ENCODE measurements around the gene CFAP46.
"Not testable (repeated sequence)": the region's sequence is repeated elsewhere in the genome, so short reads cannot be mapped to it uniquely, and the experiment has no call there.

The CFAP46 gene

DNA sequence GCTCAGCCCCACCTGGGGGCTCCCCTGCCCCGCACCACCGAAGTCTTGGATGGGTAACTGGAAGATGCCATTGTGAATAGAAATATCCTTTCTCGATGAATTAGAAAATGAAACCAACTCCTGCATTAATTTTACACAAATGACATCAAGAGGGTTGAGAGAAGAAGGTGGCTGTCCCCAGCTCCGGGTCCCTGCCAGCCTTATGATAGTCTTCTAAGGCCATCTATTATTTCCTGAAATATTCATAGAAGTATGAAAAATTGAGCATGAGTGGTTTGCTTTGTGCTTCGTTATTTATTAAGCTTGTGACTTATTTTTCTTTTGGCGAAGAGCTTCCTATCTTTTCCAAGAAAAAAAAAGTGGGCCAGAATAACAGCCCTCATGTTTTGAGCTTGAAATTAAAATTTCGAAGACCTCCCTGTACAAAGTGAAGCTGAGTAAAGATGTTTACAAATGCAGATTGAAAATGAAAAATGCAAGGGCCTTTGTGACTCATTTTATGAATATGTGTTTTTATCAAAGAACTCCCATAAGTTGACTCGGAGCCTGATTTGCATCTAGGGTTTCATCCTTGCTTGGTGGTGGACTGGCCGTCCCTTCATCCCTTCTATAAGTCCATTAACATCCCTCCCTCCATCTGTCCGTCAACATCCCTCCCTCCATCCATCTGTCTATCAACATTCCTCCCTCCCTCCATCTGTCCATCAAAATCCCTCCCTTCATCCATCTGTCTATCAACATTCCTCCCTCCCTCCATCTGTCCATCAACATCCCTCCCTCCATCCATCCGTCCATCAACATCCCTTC is 20.5 kb upstream of the CFAP46 start:
- DNase-seq = no peak

DNA sequence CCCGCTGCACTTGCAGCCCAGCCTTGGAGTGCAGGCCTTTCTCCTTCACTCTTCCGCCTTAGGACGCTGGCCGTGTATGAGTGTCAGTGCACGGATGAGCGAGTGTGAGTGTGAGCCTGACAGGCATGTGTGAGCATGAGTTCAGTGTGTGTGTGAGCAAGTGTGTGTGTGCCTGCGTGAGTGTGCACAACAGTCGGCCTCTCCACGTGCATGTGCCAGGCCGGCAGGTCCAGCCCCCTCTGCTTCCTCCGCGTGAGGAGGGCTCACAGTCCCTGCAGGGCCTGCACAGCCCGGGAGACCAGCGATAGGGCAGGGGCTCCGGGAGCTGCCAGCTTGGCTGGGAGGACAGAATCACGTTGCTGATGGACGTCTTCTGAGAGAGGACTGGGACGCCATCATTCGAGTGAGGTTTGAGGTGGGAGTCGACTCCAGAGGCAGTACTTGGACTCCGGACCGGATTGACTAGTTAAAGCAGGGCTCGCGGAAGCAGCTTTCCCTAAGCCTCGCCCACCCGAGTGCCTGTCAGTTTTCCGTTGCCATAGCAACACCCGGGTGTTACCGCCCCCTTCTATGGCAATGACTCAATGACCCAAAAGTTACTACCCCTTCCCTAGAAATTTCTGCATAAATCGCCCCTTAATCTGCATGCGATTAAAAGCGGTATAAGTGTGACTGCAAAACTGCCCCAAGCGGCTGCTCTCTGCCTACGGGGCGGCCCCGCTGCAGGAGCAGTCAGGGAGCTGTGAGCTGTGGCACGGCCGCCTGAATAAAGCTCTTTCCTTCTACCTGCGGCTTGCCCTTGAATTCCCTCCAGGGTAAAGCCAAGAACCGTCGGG is 19.6 kb upstream of the CFAP46 start:
- DNase-seq = no peak

- no peak for DNase-seq
Measured at GRCh38 chr10:132961420-132961786, 19.0 kb upstream of the CFAP46 start.

DNA sequence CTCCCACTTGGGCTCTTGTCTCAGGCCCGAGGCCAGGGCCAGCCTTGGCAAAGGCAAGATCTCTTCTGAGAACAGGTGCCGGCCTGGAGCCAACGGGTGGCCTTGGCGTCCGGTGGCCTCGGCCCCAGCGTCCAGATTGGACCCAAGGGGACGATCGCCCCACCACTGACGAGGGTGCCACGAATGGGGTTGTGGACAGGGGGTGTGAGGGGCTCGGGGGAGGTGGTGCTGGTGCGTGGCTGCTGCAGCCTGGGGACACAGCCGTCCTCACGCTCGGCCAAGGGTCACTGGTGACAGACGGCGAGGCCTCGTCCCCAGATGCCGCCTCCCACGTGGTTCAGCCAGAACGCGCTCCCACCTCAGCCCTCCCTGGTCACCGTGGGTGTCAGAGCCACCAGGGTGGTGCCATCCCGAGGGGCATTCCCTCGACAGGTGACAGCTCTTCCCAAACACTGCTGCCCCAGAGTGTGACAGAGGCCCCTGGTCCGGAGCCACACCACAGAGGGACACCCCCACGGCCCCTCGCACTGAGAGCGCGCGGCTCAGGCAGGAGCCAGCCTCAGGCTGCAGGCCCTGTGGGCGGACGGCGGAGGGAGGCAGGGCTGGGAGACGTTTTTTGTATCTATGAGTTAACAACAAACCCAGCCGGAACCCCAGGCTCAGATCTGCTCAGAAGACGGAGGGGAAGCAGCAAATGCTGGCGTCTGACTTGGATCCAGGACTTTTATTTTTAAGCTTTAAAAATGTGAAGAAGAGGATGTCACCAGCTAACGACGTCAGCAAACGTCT is 18.5 kb upstream of the CFAP46 start:
- DNase-seq = no peak

DNA sequence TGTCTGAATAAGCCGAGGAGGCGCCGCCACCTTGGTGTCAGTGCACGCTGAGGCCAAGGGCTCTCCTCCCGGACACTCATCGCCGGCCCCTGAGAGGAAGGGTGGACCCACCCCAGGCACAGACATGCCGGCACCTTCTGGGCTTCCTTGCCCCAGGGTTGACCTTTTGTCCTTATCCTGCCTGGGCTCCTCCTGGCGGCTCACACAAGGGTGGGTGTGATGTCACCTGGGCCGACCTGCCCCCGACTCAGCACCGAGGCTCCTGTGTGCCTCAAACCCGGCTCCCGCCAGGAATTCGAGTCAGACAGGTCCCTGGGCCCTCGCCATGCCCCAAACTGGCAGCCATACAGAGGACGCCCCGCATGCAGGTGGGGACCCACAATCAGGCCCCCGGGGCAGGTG is 17.7 kb upstream of the CFAP46 start:
- no peak for DNase-seq

DNA sequence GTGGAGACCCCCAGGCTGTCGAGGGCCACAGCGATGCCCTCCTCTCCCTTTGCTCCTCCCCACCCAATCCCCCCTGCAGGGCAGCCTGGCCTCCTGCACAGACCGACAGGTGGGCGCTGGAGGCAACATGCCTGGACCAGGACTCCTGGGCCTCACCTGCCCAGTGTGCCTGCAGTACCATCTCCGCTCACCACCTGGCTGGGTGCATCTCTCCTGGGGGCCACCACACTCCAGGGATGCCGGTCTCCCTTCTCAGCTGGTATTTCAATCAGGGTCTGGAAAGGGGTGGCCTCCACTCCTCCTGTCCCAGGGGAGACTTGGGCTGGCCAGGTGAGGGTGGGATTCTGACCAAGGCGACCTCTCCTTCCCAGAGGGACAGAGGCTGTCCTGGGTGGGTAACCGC is 17.2 kb upstream of the CFAP46 start:
- no peak for DNase-seq

DNA sequence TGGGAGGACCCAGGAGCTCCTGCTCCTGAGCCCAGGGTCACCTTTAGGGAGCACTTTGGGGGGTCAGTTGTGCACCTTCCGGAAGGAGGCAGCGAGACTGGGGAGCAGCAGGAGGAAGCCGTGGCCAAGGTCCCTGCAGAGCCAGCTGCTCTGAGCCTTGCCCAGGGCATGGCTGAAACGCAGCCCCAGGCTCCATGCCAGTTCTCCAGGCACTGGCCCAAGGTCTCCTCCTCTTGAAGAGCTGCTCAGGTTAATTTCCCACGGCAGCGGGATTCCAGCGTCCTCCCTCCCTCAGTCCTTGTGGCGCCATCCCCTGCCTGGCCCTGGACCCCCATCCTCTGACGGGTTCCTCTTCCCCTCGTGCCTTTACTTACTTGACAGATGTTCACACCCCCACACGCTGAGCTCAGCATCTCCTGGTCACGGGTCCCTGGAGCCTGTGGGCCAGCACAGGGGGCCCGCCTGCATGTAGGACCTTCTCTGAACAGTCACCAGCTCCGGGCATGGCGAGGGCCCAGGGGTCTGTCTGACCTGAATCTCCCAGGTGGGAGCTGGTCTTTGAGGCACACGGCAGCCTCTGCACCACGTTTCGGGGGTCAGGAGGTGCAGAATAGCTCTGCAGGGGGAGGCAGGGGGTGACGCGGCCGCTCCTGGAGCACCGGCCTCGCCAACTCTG is 16.7 kb upstream of the CFAP46 start:
- no peak for DNase-seq

DNA sequence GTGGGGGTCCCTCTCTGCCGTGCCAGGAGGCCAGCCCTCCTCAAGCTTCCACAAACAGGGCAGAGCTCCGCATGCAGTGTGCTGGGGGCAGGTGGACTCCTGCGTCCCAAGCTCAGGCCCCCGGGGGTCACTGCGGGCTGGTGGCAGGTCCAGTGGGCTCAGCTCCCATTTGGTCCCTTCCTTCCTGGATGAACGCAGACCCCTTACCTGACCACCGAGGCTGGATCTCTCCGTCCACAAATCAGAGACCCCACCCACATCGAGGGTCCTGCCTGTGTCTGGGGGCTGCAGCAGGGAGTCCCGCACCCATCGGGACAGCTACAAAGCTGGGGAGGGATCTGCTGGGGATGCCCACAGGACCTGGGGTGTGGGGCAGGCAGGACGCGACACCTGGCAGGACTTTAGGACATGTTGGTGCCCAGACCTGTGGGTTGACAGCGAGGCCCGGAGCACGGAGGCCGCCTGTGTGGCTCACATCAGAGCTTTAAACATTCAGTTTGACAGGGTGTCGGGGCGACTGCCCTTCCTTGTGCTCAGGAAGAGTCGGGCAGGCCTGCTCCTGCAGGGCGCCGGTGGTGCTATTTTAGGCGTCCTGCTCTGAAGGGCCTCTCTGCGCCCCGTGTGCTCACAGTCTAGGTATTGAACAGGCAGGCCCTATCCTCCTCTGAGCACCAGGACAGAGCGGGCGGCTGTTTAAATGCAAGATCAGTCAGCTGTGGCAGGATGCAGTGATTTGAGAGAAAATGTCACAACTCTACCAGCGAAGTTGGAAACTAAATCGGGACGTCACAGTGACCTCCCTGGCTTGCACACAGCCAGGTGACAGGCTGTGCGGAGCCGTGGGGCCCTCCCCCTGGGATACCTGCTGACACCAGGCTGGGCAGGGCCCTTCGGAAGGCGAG is 15.9 kb upstream of the CFAP46 start:
- no peak for DNase-seq

- DNase-seq = no peak
Measured at GRCh38 chr10:132957131-132957530, 14.8 kb upstream of the CFAP46 start.

DNA sequence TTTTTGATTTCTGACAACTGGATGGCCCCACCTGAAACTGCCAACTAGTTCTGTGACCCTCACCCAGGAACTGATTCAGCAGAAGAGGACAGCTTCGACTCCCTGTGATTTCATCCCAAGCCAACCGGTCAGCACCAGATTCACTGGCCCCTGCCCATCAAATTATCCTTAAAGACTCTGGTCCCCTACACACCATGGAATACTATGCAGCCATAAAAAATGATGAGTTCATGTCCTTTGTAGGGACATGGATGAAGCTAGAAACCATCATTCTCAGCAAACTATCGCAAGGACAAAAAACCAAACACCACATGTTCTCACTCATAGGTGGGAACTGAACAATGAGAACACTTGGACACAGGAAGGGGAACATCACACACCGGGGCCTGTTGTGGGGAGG is 13.9 kb upstream of the CFAP46 start:
- DNase-seq = not testable (repeated sequence)

- DNase-seq = no peak
Measured at GRCh38 chr10:132955479-132955878, 13.1 kb upstream of the CFAP46 start.

DNA sequence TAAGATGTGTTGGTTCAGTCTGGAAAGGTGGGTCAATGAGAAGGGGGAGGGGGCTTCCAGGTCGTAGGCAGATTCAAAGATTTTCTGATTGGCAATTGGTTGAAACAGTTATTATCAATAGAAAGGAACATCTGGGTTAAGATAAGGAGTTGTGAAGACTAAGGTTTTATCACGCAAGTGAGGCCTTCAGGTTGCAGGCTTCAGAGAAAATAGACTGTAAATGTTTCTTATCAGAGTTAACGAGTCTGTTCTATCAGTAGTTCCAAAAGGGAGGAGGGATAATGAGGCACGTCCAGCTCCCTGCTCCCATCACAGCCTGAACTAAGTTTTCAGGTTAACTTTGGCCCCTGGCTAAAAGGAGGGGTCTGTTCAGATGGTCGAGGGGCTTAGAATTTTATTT is 11.1 kb upstream of the CFAP46 start:
- DNase-seq = no peak

DNA sequence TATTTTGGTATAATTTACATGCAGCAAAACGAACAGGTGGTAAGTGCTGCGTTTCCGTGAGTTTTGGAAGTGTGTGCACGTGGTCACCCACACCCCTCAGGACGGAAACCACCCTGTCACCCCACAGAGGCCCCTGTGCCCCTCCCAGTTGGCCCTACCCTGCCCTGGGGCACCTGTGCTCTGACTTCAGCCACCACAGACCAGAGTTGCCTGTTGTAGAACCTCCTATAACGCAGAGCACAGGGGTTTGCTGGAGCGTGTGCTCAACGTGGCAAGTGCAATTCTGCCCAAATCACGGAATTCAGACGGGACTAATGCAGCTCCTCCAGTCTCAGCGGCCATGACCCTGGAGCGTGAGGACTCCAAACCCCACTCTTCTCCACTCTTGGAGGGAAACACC is 9.6 kb upstream of the CFAP46 start:
- no peak for DNase-seq

DNA sequence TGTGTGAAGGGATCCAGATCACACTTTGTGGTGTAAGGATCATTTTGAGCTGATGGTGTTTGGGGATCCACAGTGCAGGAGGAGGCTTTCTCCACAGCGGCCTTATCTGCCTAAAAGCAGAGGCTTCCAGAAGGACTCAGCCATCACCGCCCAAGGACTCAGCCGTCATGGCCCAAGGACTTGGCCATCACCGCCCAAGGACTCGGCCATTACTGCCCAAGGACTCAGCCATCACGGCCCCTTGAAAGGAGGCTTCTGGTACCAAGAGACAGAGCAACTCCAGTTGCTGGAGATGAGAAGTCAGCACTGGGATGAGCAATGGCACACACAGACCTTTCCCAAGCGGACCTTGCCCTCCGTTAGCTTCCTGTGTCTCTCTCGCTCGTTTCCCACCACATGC is 6.0 kb upstream of the CFAP46 start:
- no peak for DNase-seq

GRCh38 chr10:132947843-132948242 is 5.5 kb upstream of the CFAP46 start:
- DNase-seq = no peak

GRCh38 chr10:132946806-132947546 is 4.6 kb upstream of the CFAP46 start:
- no peak for DNase-seq

DNA sequence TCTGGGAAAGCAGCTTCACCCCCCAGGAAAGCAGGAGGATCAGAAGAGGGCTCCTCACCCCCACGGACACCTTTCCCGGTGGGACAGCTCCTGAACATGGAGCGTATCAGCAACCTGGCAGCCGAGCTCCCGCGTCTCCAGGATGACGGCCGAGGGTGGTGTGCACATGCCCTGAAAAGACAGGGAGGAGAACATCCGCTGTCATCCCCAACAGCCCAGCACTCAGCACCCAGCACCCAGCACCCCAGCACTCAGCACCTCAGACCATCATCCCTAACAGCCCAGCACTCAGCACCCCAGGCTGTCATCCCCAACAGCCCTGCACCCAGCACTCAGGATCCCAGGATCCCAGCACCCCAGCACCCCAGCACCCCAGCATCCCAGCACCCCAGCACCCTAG is 3.9 kb upstream of the CFAP46 start:
- no peak for DNase-seq

GRCh38 chr10:132945894-132946255 is 3.5 kb upstream of the CFAP46 start:
- no peak for DNase-seq

GRCh38 chr10:132945125-132945893 is 2.9 kb upstream of the CFAP46 start:
- DNase-seq = no peak

DNA sequence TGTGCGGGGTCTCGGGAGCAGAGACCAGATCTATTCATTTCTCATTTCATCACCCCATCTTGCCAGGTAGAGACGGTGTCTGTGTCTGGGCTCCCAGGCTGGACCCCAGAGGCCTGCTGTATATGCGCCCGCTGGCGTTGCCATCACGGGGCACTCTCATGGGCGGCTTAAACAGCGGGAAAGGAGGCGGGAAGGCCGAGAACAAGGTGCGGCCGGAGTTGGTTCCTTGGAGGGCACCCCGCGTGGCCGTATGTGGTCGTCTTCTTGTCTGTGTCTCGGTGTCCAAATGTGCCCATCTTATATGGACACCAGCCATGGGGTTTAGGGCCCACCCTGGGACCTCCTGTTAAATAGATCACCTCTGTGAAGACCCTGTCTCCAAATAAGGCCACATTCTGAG is 2.1 kb upstream of the CFAP46 start:
- DNase-seq = no peak
